NCI-H2081 (cell line): Measurements from ENCODE around the gene FGFBP1.

ENCODE experiments used
- DNase-seq, 2 experiments: peaks; one replicate each; lab custom pipeline; 2025; lab: John Stamatoyannopoulos, UW

FGFBP1 gene

GRCh38 chr4:15938640-15939039 is at the start of gene FGFBP1:
Gene FGFBP1, minus strand, starts transcription at chr4:15938740. Its CDS starts 2,108 bp downstream, at chr4:15936632.
- no peak for DNase-seq

GRCh38 chr4:15988222-15988621 is 49.7 kb upstream of the FGFBP1 start:
- no peak for DNase-seq

DNA sequence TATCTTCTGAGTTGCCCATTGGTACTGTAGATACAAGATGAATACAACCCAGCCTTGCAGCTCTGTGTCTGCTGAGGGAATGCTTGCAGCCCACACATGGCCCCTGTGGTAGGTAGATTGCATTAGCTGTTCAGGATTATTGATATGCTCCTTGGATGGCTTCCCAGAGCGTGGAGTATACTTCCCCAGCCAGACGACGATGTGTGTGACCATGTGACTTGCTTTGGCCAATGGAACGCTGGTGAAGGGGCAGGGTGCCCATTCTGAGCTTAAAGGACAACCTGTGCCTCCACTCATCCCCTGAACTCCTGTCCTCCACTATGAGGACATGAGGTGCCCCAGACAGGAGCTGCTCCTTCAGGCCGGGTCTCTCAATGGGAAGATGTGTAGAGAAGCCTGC is 48.4 kb upstream of the FGFBP1 start:
- no peak for DNase-seq

- DNase-seq = no peak
Measured at GRCh38 chr4:15983610-15984009, 45.1 kb upstream of the FGFBP1 start.

- no peak for DNase-seq
Measured at GRCh38 chr4:15982842-15983524, 44.4 kb upstream of the FGFBP1 start.

DNA sequence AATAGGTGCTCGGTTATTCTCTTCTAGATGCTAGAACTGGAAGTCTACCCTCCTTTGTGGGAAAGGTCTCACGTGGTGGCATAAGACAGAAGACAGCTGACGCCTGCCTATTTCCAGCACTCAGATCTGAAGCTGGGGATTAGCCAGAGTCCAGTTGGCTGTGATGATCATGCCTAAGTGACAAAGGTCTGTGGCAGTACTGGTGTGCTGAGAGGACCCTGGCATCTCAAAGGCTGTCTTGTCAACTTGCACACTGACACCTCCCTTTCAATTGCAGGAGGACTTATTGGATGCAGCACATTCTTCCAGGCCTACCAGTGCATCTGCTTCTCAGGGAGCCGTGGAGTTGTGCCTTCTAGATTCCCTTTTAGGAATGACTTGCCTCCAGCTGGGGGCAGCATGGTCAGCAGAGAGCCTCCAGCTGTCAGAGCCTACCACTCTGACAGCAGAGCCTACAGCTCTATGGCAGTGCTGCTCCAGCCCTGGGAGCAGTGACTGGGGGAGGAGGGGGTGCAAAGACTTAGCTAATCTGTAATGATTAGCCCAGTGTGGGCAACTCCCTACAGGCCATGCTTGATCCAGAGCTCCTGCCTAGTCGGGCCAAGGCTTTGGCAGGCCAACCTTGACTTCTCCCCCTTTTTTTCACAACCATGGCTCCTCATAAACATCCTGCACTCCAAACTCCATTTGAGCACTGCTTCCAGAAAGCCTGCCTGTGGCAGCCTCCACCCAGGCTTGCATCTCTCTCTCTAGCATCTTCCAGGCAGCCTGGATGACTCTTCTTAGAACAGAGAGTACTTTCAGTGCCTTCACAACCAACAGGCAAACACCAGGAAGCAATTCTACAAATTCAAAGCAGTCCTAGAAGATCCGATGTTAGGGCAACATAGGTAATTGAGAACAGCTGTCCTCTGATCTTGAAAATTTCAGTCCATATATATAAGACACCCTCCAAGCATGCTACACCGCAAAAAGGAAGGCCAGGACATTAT is 38.2 kb upstream of the FGFBP1 start:
- no peak for DNase-seq

GRCh38 chr4:15971068-15971801 is 32.7 kb upstream of the FGFBP1 start:
- no peak for DNase-seq

- DNase-seq = no peak
Measured at GRCh38 chr4:15968551-15969300, 30.2 kb upstream of the FGFBP1 start.

DNA sequence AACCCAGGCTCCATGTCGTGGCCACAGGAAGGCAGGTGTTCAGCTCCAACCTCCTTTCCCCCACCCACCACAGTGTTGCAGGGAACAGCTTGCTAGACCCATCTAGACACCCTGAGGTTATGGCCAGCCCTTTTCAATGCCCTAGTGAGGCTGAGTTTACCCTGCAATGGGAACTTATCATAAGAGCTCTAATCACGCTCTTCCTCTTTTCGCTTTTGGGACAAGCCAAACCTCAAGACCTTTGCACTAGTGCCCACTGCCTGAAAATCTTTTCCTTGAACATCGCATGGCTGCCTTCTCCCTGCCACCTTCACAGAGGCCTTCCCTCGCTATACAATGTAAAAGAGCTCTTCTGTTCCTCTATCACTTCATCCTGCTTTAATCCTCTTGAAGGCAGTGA is 26.8 kb upstream of the FGFBP1 start:
- DNase-seq = no peak

- DNase-seq = no peak
Measured at GRCh38 chr4:15964159-15964558, 25.6 kb upstream of the FGFBP1 start.

DNA sequence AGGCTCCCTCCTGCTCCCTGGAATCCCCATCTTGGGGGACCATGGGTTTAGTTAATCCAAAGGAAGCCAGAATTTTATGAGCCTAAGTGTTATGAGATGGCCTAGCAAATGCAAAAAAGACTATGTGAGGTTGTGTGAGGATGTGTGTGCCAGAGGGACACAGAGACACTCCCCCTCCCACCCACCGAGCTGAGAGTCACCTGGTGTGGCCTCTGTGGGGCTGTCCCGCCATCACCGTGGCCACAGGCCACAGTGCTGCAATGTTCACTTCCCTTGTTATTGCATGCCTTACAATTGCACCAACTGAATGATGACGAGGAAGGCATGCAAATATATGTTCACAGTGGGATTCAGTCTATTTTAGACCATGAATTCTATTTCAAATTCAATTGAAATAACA is 25.0 kb upstream of the FGFBP1 start:
- DNase-seq = no peak

GRCh38 chr4:15963001-15963451 is 24.5 kb upstream of the FGFBP1 start, which contains the start of gene FGFBP2:
Gene FGFBP2, minus strand, starts transcription at chr4:15963175. Its CDS starts 46 bp downstream, at chr4:15963129.
- DNase-seq = peak; percentile 52 to 55

DNA sequence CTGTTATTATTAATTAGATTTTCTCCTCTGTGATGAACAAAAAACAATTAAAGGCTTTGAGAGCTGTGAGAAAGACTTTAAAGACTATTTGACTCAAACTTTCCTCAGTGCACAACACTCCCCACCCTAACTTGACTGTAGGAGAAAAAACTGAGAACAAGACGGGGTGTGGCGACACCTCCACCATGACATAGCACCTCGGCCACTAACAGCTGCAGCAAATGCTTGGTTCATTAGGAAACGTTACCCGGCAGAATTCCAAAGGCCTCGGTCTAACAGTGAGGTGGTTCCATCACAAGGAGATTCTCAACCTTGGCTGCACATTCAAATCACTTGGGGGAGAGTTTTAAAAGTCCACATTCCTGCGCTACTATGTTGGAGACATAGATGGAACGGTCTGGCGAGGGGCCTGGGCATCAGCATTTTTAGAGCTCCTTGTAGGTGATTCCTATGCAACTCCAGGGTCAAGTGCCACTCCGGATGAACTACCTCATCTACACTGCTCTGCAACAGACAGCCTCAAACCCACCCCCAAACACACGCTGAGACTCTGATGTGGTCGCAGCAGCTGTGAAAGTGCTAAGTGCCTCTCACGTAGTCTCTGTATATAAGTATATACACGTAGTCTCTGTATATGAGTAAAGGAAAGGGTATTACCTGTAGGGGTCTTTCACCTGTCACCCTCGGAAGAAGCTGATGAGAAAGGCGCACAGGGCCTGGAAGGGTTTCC is 23.4 kb upstream of the FGFBP1 start:
- no peak for DNase-seq

DNA sequence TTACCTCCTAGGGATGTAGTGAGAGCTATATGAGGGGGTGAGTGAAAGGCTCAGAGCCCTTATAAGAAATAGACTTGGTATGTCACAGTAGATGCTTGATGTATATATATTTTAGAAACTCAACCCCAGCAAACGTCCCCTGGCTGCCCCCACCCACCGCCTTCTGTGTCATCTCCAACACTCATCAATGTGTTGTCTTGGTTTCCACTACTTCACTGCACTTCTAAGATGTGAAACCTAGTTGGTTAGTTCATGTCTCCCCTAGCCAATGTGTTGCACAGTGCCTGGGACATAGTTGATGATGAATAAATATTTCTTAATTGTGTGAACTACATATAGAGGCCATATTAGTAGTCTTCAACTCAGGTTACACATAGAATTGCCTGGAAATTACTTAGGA is 20.0 kb upstream of the FGFBP1 start:
- no peak for DNase-seq

GRCh38 chr4:15956179-15956850 is 17.8 kb upstream of the FGFBP1 start:
- DNase-seq = peak; percentile 75 to 83

- no peak for DNase-seq
Measured at GRCh38 chr4:15955670-15956069, 17.1 kb upstream of the FGFBP1 start.

- DNase-seq = no peak
Measured at GRCh38 chr4:15953625-15954024, 15.1 kb upstream of the FGFBP1 start.

DNA sequence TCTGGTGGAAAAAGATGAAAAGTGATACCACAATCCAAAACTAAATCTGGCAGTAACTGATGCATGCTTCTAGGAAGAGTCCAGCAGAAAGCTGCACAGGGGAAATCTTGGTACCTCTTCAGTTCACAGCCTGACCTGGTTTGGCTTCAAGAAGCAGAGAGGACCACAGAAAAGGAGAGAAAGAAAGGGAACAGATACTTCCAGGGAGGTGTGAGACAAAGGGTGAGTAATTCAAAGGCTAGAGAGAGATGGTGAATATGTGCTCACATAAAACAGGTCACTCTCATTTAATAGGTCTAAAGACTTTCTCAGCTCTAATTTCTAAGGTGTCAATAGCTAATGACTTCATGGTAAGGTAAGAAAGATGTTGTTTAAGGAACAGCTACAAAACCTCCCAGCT is 13.2 kb upstream of the FGFBP1 start:
- no peak for DNase-seq

- DNase-seq = no peak
Measured at GRCh38 chr4:15948826-15949225, 10.3 kb upstream of the FGFBP1 start.

DNA sequence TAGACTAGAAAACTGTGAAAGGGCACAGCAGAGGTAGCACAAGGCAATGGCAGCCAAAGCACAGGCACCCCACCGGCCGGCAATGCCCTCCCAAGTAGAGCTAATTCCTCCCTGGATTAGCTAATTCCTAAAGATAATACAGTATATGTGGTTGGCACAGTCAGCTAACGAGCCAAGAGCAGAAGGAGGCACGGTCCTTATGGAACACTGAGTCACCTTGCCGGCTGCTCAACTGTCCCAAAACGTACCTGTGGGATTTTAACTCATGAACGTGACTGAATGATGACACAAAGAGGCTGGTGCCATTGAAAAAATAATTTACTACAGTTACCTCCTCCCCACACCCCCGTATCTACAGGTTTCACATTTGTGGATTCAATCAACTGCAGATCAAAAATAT is 9.1 kb upstream of the FGFBP1 start:
- no peak for DNase-seq
